ENCODE data around the gene DDX1.

Gene DDX1

GRCh38 chr2:15663802-15664201 is 72.1 kb downstream of the DDX1 start:
- TF ChIP-seq REST (IDR thresholded peaks at IDR 0.05; ENCODE audit: insufficient read depth in 1 of 2, low read depth in 2 of 2, low read length in 2 of 2) (no peak), FOXP2 (optimal IDR thresholded peaks at IDR 0.05; ENCODE audit: borderline replicate concordance, extremely low read depth, extremely low read length, insufficient read depth) (no peak), POLR2AphosphoS5 (IDR thresholded peaks at IDR 0.05; ENCODE audit: low read depth, low read length) (no peak), TAF1 (IDR thresholded peaks at IDR 0.05; ENCODE audit: borderline replicate concordance, insufficient read depth, low read length) (no peak), SIN3A (IDR thresholded peaks at IDR 0.05; ENCODE audit: borderline replicate concordance, insufficient read depth, low read length) (no peak)

- TF ChIP-seq FOXP2 (optimal IDR thresholded peaks at IDR 0.05; ENCODE audit: borderline replicate concordance, extremely low read depth, extremely low read length, insufficient read depth) (no peak), REST (IDR thresholded peaks at IDR 0.05; ENCODE audit: insufficient read depth in 1 of 2, low read depth in 2 of 2, low read length in 2 of 2) (no peak), TAF1 (IDR thresholded peaks at IDR 0.05; ENCODE audit: borderline replicate concordance, insufficient read depth, low read length) (no peak), SIN3A (IDR thresholded peaks at IDR 0.05; ENCODE audit: borderline replicate concordance, insufficient read depth, low read length) (no peak), POLR2AphosphoS5 (IDR thresholded peaks at IDR 0.05; ENCODE audit: low read depth, low read length) (no peak)
These were observed 72.8 kb downstream of the DDX1 start for GRCh38 chr2:15664273-15665066.

GRCh38 chr2:15665067-15665942 is 73.6 kb downstream of the DDX1 start:
- no peak for TF ChIP-seq SIN3A (IDR thresholded peaks at IDR 0.05; ENCODE audit: borderline replicate concordance, insufficient read depth, low read length)
- TF ChIP-seq REST (IDR thresholded peaks at IDR 0.05; ENCODE audit: insufficient read depth in 1 of 2, low read depth in 2 of 2, low read length in 2 of 2): no peak
- no peak for TF ChIP-seq TAF1 (IDR thresholded peaks at IDR 0.05; ENCODE audit: borderline replicate concordance, insufficient read depth, low read length)
- no peak for TF ChIP-seq FOXP2 (optimal IDR thresholded peaks at IDR 0.05; ENCODE audit: borderline replicate concordance, extremely low read depth, extremely low read length, insufficient read depth)
- no peak for TF ChIP-seq POLR2AphosphoS5 (IDR thresholded peaks at IDR 0.05; ENCODE audit: low read depth, low read length)

GRCh38 chr2:15665943-15666460 is 74.3 kb downstream of the DDX1 start:
- TF ChIP-seq TAF1 (IDR thresholded peaks at IDR 0.05; ENCODE audit: borderline replicate concordance, insufficient read depth, low read length): no peak
- TF ChIP-seq FOXP2 (optimal IDR thresholded peaks at IDR 0.05; ENCODE audit: borderline replicate concordance, extremely low read depth, extremely low read length, insufficient read depth): no peak
- no peak for TF ChIP-seq REST (IDR thresholded peaks at IDR 0.05; ENCODE audit: insufficient read depth in 1 of 2, low read depth in 2 of 2, low read length in 2 of 2)
- no peak for TF ChIP-seq POLR2AphosphoS5 (IDR thresholded peaks at IDR 0.05; ENCODE audit: low read depth, low read length)
- TF ChIP-seq SIN3A (IDR thresholded peaks at IDR 0.05; ENCODE audit: borderline replicate concordance, insufficient read depth, low read length): no peak

Measured in PFSK-1 (cell line).